GM12874 (cell line): ENCODE measurements around the gene UPP2.

Experiments used
- TF ChIP-seq, protein P1 (sequence below): IDR thresholded peaks from 2 replicates; pipeline ENCODE4 v1.5.1; 2011; ENCODE audit warnings: low read depth, mild to moderate bottlenecking, control low read depth, low read length, moderate library complexity; ENCODE audit not compliant: insufficient read depth

The UPP2 gene

DNA sequence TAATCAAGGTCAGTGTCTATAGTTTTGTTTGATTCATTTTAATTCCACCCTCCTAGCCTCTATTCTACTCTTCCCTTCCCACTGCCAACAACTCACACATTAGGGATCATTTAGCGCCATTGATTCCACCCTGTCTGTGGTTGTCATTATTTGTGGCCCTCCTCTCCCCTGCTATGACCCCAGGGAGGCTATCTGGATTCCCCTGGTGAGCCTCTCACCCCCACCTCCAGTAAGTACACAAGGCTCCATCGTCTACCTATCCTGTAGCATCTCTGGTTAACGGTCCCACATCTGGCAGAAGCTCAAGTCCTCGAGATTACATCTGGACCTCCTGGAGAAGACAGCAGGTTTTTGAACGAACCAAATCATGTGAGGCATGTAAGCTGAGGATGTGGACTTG, 27.4 kb downstream of the UPP2 start:
- TF ChIP-seq, protein P1, sequence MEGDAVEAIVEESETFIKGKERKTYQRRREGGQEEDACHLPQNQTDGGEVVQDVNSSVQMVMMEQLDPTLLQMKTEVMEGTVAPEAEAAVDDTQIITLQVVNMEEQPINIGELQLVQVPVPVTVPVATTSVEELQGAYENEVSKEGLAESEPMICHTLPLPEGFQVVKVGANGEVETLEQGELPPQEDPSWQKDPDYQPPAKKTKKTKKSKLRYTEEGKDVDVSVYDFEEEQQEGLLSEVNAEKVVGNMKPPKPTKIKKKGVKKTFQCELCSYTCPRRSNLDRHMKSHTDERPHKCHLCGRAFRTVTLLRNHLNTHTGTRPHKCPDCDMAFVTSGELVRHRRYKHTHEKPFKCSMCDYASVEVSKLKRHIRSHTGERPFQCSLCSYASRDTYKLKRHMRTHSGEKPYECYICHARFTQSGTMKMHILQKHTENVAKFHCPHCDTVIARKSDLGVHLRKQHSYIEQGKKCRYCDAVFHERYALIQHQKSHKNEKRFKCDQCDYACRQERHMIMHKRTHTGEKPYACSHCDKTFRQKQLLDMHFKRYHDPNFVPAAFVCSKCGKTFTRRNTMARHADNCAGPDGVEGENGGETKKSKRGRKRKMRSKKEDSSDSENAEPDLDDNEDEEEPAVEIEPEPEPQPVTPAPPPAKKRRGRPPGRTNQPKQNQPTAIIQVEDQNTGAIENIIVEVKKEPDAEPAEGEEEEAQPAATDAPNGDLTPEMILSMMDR: no peak

DNA sequence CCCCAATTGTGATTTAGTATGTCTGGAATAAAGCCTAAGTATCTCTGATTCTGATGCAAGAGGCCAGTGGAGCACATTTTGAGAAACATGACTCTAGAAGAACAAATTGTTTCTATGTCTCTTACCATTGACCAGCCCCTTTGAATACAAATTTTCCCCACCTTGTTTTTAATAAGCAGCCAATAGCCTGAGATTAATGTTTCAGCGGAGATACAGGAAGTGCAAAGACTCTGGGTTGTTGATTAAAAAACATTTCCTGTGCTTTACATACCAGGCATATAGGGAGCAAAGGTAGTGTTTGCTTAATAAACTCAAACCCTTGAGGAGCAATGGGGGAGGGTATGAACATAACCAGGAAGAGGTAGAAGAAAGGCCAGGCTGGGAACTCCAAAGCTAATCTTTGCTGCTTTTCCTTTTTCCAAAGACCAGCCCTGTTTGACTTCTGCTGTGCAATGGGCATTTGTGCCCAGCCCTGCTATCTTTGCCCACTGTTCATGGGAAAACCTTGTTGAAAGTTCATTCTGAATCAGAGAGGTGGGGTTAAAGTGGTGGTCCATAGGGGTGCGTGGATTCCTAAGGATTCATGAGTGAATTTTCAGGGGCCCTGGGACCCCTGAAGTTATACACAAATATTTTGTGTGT, 29.3 kb downstream of the UPP2 start:
- TF ChIP-seq, protein P1: no peak

DNA sequence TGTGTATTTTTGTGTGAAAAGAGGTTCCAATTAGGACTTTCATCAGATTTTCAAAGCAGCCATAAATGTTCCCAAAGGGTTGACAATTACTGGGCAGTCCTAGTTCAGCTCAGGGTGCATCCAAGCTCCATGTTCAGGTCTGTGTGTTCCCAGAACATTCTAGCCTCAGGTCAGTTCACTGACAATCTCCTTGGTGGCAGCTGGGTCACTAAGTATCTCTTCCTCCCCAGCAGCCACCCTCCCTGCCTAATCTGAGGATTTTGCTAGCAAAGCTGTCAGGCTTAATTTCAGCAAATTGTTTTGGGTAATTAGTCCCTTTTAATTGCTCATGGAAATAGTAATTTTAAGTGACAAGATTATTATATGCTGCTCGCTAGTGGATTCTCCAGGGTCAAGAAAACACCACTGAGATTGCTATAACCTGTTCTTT, 29.8 kb downstream of the UPP2 start:
- TF ChIP-seq, protein P1: no peak

DNA sequence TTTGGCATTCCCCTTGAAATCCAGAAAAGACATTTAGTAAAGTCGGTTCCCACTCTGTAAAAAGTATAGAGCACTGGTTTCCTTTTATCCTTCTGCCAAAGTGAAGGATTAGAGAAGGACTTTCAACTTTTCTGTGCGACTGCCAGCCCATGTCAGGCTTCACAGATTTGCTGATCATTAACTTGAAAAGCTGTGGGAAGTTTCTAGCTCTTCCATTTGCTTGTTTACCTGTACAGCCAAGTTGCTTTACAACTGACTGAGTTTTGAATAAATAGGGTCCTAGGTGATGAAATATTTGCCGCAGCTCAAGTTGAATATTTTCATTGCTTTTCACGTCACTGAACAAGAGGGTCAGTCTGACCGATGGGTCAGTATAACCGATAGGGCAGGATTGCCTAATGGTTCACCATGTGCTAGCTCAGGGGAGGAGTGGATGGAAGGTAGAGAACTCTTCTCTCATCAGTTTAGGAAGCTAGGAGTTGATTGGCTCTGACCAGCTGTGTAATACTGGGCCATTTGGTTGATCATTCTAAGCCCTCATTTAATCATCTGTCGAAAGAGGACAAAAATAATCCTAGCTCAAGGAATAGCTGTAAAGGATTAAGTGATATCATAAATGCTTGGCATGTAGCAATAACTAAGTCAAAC, 30.4 kb downstream of the UPP2 start:
- TF ChIP-seq, protein P1: no peak

DNA sequence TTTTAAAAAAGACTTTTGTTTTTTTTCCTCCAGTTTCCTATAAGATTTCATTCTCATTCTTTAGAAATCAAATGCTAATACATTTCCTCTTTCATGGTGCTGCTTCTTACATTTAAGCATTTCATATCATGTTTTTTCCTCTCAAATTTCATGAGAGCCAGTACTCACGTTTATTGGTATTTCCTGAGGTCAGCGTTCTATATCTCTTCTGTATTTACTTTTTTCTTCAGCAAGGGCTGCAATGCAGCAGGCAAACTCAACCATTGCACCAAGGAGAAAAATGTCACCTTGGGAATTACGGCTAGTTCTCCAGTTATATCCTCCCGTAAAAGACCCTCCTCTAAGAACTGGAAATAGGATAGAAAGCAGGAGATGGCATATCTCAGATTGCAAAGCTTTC, 32.4 kb downstream of the UPP2 start:
- TF ChIP-seq, protein P1: no peak

DNA sequence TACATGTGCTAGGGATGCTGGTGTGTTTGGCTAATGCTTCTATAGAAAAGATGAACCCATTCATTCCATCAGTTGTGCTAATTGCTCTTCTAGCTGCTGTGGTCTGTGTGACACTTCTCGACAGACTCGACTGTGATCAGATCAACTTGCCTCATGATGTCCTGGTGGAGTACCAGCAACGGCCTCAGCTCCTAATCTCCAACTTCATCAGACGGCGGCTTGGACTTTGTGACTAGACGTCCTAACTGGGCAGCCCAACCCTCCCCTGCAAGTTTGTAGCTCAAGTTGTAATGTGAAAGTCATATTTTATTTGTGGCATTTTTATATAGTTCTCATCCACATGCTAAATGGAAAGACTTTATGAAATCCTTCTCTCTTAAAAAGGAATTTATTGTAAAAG, 33.0 kb downstream of the UPP2 start:
- TF ChIP-seq, protein P1: no peak

DNA sequence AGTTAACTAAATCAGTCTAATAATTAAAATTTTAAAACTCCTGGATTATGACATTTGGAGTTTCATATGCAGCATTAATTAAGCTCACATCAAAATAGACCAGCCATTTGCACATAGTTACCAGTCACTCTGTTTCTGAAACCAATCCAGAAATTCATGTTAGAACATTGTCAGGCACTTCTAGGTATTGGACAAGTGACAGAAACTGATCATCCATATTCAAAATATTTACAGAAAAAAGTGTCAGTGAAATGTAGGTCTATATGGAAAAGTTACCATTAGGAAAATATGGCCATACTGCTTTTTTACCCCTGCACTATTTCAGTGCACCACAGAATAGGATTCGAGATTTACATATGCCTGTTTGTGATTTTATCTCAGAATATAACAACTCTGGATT, 33.4 kb downstream of the UPP2 start:
- TF ChIP-seq, protein P1: no peak
